NCI-H446 (cell line): ENCODE measurements around the gene NWD2.
"Not testable (repeated sequence)": the region's sequence is repeated elsewhere in the genome, so short reads cannot be mapped to it uniquely, and the experiment has no call there.

Experiments
- DNase-seq, 2 experiments: peaks; one replicate each; lab custom pipeline; 2025; lab: John Stamatoyannopoulos, UW

NWD2 gene

DNA sequence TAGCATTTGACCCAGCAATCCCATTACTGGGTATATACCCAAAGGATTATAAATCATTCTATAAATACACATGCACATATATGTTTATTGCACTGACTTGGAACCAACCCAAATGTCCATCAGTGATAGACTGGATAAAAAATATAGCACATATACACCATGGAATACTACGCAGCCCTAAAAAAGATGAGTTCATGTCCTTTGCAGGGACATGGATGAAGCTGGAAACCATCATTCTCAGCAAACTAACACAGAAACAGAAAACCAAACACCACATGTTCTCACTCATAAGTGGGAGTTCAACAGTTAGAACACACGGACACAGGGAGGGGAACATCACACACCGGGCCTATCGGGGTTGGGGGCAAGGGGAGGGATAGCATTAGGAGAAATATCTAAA, 250.8 kb downstream of the NWD2 start:
- DNase-seq = not testable (repeated sequence)
